GM12872 (cell line): ENCODE results near the gene PRSS22.

Experiments
- TF ChIP-seq, protein P1 (sequence below): IDR thresholded peaks from 3 replicates; pipeline ENCODE4 v1.5.1; 2011; ENCODE audit warnings: low read depth, mild to moderate bottlenecking, low read length, moderate library complexity; ENCODE audit not compliant: insufficient read depth

The PRSS22 gene

DNA sequence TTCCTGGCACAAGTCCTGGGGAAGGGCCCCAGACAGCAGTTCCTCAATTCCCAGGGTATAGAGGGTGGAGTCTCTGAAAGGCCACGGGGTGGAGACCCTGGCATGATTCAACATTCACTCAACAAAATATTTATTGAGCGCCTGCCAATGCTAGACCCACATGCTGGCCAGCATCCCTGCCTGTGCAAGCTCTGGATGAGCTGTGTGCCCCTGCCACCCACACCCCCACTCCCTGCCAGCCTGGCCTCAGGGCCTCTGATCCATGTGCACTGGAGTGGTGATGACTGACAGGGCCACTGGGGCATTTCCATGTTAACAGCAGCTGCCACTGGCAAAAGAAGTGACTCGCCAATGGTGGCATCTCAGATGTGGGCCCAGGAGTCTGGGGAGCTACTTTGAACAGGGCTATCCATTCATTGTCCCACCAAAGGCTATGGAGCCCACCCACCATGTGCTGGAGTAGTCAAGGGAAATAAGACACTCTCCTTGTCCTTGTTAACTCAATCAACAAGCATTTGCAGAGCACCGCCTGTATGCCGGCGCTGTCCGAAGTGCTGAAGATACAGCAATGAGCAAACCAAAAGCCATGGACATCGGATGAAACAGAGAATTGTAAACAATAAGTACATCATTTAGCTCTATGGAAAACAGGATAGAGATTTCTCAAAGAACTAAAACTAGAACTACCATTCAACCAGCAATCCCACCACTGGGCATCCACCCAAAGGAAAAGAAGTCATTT lies 3.0 kb upstream of the PRSS22 start:
- TF ChIP-seq, protein P1, sequence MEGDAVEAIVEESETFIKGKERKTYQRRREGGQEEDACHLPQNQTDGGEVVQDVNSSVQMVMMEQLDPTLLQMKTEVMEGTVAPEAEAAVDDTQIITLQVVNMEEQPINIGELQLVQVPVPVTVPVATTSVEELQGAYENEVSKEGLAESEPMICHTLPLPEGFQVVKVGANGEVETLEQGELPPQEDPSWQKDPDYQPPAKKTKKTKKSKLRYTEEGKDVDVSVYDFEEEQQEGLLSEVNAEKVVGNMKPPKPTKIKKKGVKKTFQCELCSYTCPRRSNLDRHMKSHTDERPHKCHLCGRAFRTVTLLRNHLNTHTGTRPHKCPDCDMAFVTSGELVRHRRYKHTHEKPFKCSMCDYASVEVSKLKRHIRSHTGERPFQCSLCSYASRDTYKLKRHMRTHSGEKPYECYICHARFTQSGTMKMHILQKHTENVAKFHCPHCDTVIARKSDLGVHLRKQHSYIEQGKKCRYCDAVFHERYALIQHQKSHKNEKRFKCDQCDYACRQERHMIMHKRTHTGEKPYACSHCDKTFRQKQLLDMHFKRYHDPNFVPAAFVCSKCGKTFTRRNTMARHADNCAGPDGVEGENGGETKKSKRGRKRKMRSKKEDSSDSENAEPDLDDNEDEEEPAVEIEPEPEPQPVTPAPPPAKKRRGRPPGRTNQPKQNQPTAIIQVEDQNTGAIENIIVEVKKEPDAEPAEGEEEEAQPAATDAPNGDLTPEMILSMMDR = no peak

DNA sequence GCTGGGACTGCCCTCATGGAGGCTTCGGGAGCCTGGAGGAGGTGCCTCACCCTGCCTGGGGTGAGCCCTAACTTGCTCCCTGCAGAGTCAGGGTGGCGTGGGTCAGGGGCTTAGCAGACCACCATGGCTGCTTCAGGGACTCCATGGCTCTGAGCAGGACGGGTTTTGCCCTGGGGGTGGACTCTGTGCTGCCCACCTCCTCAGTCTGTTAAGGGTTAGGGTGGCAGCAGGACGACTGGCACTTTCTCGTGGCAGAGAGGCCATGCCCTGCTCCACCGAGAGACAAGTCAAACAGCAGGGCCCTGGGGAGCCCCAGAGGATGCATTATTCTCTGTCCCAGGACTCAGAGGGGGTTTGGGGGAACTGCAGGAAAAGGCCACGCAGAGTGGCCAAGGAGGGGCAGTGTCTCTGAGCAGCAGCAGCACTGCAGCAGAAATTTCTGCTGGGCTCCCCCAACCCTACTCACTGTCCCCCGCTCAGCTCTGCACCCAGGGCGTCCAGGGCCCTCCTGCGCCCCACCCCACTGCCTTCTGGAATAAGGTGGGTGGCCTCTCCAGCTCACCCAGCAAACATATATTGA lies 1.8 kb upstream of the PRSS22 start:
- TF ChIP-seq, protein P1 = no peak

- TF ChIP-seq, protein P1 = no peak
Measured at GRCh38 chr16:2858245-2859025, 465 bp upstream of the PRSS22 start.

- TF ChIP-seq, protein P1 = no peak
Measured at GRCh38 chr16:2856686-2857450, 1.1 kb downstream of the PRSS22 start.

- TF ChIP-seq, protein P1 = no peak
Measured at GRCh38 chr16:2856061-2856670, 1.8 kb downstream of the PRSS22 start.

- TF ChIP-seq, protein P1 = no peak
Measured at GRCh38 chr16:2855536-2855935, 2.4 kb downstream of the PRSS22 start.
